T-helper 2 cell (primary cell): ENCODE data around the gene ANKRD33B.
A peak's percentile ranks its signal among the peaks of the same experiment; 100 is the strongest.
"Not testable (repeated sequence)": the region's sequence is repeated elsewhere in the genome, so short reads cannot be mapped to it uniquely, and the experiment has no call there.

Experiments used
- DNase-seq, 5 experiments: peaks; one replicate each; pipeline versions ENCODE4 v3.0.0 to v3.0.0-alpha.2; 2012 to 2022

The ANKRD33B gene

DNA sequence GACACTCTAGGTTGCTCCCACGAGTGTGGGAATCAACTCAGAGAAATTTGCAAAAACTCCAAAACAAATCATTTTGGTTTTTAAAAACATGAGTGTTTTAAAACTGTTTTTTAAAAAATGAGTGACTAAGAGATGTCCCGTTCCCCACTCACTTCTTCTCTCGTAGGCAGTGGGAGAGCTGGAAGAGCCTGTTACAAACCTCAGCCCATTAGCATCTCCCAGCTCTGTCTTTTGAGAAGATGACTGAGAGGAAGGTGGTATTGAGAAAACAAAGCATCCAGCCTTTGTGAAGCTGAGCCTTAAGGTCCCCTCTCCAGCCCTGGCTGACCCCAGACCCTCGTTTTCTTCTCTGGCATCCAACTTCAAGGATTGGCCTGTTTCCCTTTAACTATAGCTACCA lies 4.7 kb upstream of the ANKRD33B start:
- DNase-seq = no peak

DNA sequence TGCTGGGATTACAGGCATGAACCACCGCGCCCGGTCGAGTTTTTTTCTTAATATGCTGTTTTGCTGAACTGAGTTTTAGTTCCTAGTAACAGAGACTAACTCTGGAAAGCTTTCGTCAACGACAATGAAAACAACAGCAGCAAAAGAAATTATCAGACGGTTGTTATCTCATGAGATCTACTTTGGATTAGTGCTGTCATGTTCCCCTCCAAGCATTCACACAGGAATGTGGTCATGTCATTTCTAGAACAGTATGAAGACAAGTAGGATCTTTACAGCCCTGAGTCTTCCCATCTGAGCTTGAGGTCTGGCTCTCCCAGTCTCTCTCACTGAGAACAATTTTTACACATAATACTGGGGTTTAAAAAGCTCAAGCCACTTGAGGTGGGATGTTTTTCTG lies 4.0 kb upstream of the ANKRD33B start:
- DNase-seq = no peak

DNA sequence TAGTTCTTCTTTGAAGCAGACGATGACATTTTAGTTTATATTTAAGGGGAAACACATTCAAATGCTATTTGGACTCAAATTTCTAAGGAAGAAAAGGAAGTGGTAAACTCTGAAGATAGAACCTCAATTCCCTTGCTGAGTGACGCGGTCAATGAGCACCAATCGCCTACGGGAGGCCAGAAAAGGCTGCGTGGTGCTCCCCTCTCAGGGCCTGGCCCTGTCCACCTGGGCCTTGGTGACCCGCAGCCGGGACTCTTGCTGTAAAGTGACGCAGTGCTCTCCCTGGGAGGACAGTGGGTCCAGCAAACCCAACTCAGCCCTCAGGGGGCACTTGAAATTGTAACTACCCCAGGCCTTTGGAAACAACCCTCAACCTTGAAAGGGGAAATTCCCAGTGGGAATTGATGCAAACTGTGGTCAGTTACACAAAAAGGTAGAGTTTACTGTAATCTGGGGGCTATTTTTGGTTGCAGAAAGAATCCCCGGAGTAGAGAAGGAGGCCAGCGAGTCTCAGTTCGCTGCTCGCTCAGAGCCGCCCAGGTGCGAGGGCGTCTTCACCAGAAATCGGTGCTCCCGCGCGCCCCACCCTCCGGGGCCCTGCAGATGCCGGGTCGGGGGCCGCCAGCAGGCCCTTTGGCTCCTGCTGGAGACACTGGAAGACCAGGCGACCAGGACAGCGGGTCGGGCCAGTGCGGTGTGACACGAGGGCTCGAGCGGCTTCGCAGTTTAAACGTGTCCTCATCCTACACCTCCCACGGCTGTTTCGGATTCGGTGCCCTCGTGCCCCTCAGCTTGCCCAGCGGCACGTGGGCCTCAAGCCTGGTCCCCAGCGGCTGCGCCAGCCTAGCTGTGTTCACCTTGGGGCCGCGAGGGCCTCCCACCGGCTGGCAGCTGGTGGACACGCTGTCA lies 1.4 kb upstream of the ANKRD33B start:
- DNase-seq = no peak

DNA sequence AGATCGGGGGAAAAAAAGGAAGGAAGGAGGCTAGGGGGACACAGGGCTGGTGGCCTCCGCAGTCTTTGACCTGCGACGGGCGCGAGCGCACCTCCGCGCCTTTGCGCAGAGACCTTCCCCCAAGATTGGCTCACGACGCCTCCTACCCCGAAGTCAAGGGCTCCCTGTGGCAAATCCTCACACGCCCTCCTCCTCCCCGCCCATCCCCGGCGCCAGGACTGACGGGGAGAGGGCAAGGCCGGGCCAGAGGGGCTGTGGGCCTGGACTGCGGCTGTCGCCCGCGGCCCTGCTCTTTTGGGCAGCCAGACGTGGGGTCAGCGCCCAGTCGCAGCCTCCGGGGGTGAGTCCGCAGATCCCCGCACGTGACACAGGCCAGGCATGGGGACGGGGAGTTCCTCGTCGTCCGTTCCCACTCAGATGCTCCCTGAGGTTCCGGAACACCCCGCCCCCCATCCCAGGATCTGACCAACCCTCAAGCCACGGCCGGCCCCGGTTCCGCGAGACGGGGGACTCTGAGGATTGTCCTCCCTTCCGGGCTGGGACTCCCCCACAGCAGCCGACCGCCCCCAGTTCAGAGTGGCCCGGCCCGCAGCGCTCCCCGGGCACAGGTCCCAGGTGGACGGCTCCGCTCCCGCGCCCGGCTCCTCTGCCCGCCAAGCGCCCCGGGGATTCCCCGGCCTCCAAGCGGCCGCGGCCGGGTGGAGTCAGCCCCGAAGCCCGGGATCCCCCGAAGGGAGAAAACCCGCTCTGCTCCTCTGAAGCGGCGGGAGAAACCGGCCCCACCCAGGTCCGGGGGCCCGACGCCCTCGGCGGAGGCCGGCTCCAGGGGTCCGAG lies 543 bp upstream of the ANKRD33B start:
- peak; percentile 23 to 50 (median 31) for DNase-seq

DNA sequence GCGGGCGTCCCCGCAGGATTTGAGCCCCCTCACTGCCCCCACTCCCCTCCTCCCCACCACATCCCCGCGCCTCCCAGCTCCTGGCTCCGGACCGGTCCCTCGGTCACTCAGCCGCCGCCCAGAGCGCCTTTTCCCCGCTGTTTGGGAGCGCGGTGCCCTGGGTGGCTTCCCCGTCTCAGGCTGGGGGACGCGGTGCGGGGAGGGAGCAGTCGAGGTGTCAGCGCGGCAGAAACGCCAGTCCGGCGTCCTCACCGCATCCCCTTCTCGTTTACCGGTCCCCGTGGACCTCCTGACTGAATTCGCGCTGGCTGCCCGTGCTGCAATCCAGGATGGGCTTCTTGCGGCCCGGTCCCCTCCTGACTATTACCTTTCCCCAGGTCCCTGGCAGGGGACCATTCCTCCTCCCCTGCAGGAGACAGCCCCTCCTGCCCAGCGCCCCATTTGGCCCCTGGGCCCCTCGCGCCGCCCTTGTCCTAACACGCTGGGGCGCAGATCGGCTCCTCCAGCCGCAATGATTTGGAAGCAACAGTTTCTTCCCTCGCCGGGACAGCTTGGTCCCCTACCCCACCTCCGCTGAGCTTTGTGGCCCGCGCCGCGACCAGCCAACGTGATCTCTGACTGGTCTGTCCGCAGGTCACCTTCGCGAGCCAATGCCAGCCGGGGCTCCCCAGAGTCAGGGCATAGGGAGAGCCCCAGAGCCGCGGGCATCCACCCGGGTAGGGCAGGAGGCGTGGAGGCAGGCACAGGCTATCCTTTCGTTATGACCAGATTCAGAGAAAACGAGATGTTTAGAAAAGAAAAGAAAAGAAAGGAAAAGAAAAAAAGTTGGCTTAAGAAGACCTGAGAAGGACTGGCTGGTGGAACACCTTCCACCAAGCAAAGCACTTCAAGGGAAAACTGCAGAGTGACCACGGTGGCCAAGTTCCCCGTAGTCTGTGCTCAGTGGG lies 1.2 kb downstream of the ANKRD33B start:
- peak in 1 of 5 experiments; percentile 17 for DNase-seq

DNA sequence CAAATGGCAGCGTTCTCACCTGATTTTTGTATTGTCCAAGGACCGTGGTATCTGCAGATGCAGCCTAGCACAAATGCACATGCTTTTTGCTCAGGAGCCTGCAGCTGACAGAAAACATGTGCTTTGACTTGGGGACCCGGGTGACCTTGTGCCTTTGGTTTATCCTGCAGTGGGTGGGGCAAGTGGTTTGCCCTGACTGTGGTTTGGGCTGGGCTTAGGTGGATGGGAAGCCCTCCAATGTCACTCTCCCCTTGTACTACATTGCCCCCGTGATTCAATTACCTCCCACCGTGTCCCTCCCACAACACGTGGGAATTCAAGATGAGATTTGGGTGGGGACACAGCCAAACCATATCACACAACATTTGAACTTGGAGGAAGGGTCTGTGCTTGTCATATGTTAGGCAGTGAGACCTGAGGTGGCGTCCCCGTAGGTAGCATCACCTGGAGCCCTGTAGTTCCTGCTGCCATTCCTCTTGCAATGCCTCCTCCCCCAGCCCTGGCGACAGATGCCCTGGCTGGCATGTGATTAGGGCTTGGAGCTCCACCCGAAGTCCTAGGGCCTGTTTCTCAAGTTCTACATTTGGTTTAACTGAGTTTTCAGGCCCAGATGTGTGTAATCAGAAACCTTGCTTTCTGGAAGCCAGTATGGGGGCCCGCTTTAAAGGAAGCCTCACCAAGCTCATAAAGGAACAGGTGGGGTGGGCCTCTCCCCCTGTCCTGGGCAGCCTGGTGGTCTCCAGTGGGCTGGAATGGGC lies 2.1 kb downstream of the ANKRD33B start:
- peak in 1 of 5 experiments; percentile 17 for DNase-seq

DNA sequence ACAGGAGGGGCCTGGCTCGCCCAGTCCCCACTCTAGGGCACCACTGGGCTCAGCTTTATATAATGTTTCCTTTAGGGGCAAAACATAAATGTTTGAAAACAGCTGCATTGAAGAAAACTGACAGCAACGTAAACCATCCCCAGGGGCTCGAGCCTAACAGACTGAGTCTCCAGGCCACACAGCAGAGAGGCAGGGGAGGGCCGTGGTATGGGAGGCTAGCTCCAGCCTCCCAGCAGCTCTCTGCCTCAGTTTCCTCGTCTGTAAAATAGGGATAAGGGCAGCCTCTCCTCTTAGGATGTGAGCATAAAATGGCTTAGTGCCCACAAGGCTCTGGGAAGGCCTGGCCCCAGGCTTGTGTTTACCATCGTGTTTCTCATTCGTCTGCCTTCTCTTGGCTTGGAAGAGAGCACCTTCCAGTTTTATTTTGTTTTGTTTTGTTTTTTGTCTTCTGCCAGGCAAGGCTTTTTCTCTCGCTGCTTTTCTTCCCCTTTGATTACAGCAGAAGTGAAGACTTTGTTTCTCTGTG lies 2.7 kb downstream of the ANKRD33B start:
- DNase-seq = no peak

DNA sequence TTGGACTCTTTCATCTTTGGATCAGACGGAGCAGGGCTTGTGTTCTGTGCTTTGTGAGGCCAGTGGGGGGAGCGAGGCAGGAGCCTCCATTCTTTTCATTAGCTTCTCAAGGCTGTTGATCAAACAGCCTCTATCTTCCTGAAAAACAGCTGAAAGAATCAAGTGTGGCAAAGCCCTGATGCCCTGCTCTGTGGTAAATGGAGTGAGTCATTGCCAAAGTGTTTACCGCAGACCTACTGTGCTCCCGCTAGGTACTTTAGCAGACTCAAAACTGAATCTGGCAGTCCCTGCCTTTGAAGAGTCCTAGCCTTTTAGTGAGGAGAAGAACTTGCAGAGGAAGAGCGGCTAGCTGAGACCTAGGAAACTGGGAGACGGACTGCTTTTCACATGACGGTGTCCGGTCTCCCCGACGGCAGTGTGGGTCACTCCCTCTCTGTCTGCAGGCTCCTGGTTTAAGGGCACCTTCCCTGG lies 3.3 kb downstream of the ANKRD33B start:
- peak in 1 of 5 experiments; percentile 65 for DNase-seq

DNA sequence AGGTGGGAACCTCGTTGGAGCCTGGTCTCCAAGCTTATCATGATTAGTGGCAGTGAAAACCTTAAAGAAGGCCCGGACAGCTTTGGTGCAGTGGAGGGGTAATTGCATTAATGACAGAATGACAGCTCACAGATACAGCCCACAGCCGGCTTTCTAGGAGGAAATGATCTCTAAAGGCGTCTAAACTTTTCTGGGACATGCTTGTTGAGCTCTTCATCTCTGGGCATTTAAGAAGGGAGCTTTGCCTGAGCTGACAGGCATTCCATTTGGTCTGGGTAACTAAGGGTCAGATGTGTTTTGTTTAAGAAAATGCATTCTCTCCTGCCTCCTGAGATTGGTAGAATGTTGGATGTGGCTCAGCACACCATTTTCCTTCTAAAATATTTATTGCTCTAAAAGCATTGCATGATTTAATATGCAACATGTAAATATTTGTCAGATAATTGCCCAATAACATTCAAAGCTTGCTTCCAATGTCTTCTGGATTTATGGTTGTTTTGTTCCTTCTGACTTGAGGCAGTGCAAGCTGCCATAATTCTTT lies 4.0 kb downstream of the ANKRD33B start:
- no peak for DNase-seq

DNA sequence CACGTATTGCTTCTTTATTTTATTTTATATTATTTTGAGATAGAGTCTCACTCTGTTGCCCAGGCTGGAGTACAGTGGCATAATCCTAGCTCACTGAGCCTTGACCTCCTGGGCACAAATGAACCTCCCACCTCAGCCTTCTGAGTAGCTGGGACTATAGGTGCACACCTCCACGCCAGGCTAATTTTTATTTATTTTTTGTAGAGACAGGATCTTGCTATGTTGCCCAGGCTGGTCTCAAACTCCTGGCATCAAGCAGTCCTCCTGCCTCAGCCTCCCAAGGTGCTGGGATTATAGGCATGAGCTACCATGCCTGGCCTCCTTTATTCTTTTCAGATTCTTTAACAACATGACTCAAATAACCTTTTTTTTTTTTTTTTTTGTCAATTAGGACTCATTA lies 6.7 kb downstream of the ANKRD33B start:
- not testable (repeated sequence) for DNase-seq

DNA sequence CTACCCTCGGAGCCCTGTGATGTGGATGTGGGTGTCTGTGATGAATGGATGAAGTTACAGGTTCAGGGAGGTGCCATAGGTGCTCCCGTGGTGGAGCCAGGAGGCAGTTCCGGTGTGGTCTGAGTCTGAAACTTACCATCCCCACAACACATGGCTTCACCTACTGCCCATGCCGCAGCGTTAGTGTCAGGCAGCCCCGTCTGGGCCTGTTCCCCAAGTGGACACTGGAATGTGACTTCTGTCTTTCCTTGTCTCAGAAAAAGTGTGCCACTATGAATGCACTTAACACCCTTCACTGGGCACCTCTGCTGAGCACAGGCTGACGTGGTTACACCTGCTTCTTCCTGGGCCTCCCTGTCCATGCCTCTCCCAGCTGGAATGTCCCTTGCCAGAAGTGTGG lies 8.6 kb downstream of the ANKRD33B start:
- DNase-seq = no peak

DNA sequence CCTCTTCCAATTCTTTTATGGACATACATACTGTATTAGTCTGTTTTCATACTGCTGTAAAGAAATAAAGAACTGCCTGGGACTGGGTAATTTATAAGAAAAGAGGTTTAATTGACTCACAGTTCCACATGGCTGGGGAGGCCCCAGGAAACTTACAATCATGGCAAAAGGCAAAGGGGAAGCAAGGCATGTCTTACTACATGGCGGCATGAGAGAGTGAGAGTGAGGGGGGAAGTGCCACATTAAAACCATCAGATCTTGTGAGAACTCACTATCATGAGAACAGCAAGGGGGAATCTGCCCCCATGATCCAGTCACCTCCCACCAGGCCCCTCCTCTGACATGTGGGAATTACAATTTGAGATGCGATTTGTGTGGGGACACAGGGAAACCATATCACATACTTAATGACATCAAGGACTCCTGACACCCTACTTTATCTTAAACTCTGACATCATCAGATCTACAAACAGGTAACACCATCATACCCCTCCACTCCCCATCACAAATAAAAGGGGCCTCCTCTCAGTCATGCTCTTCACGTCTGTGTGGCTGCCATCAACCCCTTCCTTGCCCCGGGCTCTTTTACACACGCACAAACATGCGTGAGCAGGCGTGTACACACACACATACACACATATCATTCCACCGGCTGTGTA lies 9.7 kb downstream of the ANKRD33B start:
- DNase-seq = no peak

DNA sequence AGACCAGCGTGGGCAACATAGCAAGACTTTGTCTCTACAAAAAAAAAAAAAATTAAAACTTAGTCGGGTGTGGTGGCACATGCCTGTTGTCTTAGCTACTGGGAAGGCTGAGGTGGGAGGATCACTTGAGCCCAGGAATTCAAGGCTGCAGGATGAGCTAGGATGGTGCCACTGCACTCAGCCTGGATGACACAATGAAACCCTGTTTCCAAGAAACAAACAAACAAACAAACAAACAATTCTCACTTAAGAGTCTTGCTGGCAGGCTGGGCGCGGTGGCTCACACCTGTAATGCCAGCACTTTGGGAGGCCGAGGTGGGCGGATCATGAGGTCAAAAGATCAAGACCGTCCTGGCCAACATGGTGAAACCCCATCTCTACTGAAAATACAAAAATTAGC lies 11.0 kb downstream of the ANKRD33B start:
- DNase-seq = not testable (repeated sequence)

DNA sequence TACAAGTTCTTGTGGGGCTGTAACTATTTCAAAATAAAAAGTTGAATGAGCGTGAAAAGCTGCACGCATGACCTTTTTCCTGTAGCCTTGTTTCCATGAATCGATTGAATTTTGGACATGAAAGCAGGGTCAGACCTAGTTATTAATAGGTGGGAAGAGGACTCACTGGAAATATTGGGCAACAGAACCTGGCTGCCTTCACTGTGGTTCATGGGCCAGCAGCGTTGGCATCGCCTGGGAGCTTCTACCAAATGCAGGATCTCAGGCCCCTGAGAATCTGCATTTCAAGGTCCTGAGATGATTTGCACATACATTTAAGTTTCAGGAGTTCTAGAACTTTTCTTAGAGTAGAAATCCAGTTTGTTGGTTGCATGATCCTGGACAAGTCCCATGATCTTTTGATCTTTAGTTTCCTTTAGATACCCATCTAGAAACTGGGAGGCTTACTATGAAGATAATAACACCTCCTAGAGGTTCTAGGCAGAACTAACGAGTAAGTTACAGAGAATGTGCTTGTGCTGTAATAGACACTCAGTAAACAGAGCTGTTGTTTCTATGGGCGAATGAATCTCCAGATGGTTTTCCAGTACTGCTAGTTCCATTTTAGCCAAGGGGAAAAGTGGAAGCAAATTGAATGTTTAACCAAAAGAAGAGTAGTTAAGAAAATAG lies 12.4 kb downstream of the ANKRD33B start:
- DNase-seq = no peak

DNA sequence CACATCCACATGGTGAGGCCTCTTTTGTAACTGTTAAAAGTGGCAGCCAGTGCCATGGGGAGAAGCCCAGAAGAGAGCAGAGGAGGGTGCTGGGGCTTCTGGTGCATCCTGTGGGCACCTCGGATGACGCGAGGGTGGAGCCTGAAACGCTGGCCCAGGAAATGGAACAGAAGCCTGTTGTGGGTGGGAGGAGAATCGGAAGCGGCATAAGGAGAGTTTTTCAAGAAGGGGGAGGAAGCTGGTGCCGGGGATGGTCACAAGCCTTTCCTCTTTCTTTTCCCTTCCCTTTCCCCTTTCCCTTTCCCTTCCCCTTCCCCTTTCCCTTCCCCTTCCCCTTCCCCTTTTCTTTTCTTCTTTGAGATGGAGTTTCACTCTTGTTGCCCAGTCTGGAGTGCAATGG lies 12.9 kb downstream of the ANKRD33B start:
- DNase-seq = no peak

DNA sequence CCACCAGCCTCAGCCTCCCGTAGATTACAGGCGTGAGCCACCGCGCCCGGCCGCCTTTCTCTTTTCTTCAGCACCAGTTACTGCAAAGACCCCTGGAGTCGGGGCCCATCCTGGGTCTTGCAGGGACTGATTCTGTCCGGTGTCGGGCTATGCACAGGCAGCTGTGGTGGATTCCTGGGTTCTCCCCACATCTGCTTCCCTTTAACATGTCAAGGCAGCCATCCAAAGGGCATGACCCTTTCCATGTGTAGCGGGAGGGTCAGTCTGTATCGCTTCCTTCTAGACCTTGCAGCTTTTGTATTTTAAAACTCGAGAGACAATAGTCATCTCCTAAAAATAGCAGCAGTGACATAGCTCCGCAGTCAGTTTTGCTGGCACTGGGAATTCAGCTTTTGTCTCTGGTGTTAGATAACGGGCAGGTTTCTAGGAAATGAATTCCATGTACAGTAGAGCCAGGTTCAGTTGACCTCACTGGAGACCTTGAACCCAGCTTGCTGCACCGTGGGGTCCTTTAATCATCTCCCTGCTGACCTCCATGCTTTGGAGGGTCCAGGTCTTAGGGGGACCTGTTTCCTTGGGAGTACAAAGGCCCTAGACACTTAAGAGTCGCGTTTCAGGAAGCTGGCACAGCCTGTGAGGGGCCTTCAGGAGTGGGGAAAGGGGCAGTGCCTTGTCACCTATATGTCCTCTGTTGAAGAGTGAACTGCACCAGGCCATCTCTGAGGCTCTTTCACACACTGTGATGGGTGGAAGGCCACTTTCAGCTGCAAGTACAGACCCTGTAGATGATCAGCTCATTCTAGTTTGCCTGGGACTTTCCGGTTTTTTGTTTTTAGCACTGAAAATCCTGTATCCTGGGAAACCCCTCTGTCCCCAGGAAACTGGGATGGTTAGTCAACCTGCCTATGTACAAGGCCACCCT lies 13.8 kb downstream of the ANKRD33B start:
- DNase-seq = no peak

DNA sequence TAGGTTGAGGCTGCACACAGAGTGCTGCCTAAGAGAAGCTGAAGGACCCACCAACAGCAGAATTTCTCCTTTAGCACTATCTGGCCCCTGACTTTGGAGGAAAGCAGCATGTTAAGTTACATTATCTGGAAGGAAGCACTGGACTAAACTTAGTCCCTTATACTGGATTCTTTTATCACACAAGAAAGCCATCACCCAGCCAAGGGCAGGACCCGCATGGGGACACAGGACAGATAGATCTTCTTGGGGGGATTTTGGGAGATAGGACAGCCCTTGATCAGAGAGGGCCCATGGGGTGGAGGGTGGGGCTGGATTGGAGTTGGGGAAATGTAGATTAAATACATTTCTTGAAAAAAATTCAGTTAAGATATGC lies 14.4 kb downstream of the ANKRD33B start:
- no peak for DNase-seq

DNA sequence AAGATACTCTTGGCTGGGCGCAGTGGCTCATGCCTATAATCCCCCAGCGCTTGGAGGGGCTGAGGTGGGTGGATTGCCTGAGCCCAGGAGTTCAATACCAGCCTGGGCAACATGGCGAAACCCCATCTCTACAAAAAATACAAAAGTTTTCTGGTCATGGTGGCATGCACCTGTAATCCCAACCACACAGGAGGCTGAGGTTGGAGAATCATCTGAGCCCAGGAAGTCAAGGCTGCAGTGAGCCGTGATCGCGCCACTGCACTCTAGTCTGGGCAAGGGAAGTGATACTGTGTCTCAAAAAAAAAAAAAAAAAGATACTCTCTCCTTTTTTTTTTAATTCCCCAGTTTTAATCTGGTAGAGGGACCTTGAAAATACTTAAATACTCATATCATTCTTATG lies 15.0 kb downstream of the ANKRD33B start:
- peak in 1 of 5 experiments; percentile 28 for DNase-seq
